SK-N-SH (cell line): Measurements from ENCODE around the gene BRWD1. TPM values are rescaled to one million over a fixed set of nuclear protein-coding genes. Genes with fewer than 3 reads are reported as not detected.

Source experiments
- CTCF ChIA-PET: fragments of 300-600, 350-600 bp; formaldehyde crosslinking; extraction: SDS; loops from one replicate; lab custom pipeline; 2021; lab: Yijun Ruan, JAX
- POLR2A ChIA-PET: fragments of 350-600 bp; sonication (Branson Sonifier 250); formaldehyde crosslinking; extraction: SDS; loops from one replicate; lab custom pipeline; 2020; ENCODE audit warnings: antibody characterized with exemption, inconsistent platforms; lab: Yijun Ruan, JAX
- DNase-seq: peaks from one replicate; pipeline ENCODE4 v3.0.0; 2012
- H2AFZ ChIP-seq: fragments of 200-600 bp; sonication (generic); 2 replicates; pipeline ENCODE4 v1.8.1; 2016; ENCODE audit warnings: antibody characterized with exemption, mild to moderate bottlenecking, low read depth
- H3F3A ChIP-seq: fragments of 200-600 bp; sonication (generic); replicated peaks from 2 replicates; pipeline ENCODE3; 2016; ENCODE audit warnings: antibody characterized with exemption, mild to moderate bottlenecking; ENCODE audit not compliant: insufficient read depth
- H3K27ac ChIP-seq, 2 experiments: fragments of 200-500 bp in 1 of 2; fragments of 200-600 bp in 1 of 2; sonication (Bioruptor generic) in 1 of 2; sonication (generic), shearing (Covaris generic) in 1 of 2; 2 replicates each; pipeline versions ENCODE4 v1.5.1 to v1.6.1; 2014 to 2016; ENCODE audit warnings: low read depth in 2 of 2, inconsistent platforms in 1 of 2, low read length in 1 of 2, mild to moderate bottlenecking in 1 of 2, mixed read lengths in 1 of 2
- H3K27me3 ChIP-seq: fragments of 200-600 bp; sonication (generic), shearing (Covaris generic); 2 replicates; pipeline ENCODE4 v1.6.1; 2016; ENCODE audit warnings: mixed run types; ENCODE audit not compliant: insufficient read depth
- H3K36me3 ChIP-seq, 2 experiments: fragments of 200-500 bp in 1 of 2; fragments of 200-600 bp in 1 of 2; sonication (Bioruptor generic) in 1 of 2; sonication (generic) in 1 of 2; replicated peaks in 1 of 2; 2 replicates each; pipeline versions ENCODE3 to v1.5.1; 2014 to 2016; ENCODE audit warnings: low read length in 1 of 2, mild to moderate bottlenecking in 1 of 2; ENCODE audit not compliant: insufficient read depth in 2 of 2, control insufficient read depth in 1 of 2
- H3K4me1 ChIP-seq, 2 experiments: fragments of 200-500 bp in 1 of 2; fragments of 200-600 bp in 1 of 2; sonication (Bioruptor generic) in 1 of 2; sonication (generic), shearing (Covaris generic) in 1 of 2; 2 replicates each; pipeline versions ENCODE4 v1.5.1 to v1.6.1; 2014 to 2016; ENCODE audit warnings: low read depth in 1 of 2, low read length in 1 of 2, mixed run types in 1 of 2; ENCODE audit not compliant: insufficient read depth in 2 of 2, control insufficient read depth in 1 of 2
- H3K4me2 ChIP-seq: fragments of 200-600 bp; sonication (generic), shearing (Covaris generic); 2 replicates; pipeline ENCODE4 v1.6.1; 2017; ENCODE audit warnings: mixed run types
- H3K4me3 ChIP-seq, 2 experiments: fragments of 200-500 bp in 1 of 2; fragments of 200-600 bp in 1 of 2; sonication (Bioruptor generic) in 1 of 2; sonication (generic), shearing (Covaris generic) in 1 of 2; 2 replicates each; pipeline versions ENCODE4 v1.5.1 to v1.8.1; 2014 to 2016; ENCODE audit warnings: low read depth in 2 of 2, inconsistent platforms in 1 of 2, low read length in 1 of 2, mild to moderate bottlenecking in 1 of 2, mixed read lengths in 1 of 2, moderate library complexity in 1 of 2
- H3K79me2 ChIP-seq: fragments of 200-600 bp; sonication (generic); 2 replicates; pipeline ENCODE4 v1.8.1; 2017; ENCODE audit warnings: mild to moderate bottlenecking; ENCODE audit not compliant: insufficient read depth
- H3K9ac ChIP-seq: fragments of 200-600 bp; sonication (generic); 2 replicates; pipeline ENCODE4 v1.6.1; 2017; ENCODE audit warnings: mixed run types
- H3K9me2 ChIP-seq: fragments of 200-600 bp; sonication (generic); 2 replicates; pipeline ENCODE4 v1.6.1; 2017; ENCODE audit warnings: mixed run types
- H3K9me3 ChIP-seq: fragments of 200-600 bp; sonication (generic); 2 replicates; pipeline ENCODE4 v1.6.1; 2017; ENCODE audit warnings: mixed run types, mild to moderate bottlenecking, moderate library complexity
- H4K20me1 ChIP-seq: fragments of 200-600 bp; sonication (generic); 2 replicates; pipeline ENCODE4 v1.6.1; 2017; ENCODE audit warnings: mild to moderate bottlenecking, mixed run types; ENCODE audit not compliant: insufficient read depth
- CHD2 ChIP-seq: fragments of 150-350 bp; IDR thresholded peaks from 2 replicates; pipeline ENCODE4 v1.6.1; 2018; ENCODE audit warnings: low read length; ENCODE audit not compliant: partially characterized antibody
- CTCF ChIP-seq: fragments of 200-600 bp; sonication (generic); IDR thresholded peaks from 2 replicates; pipeline ENCODE4 v1.6.1; 2017; ENCODE audit warnings: antibody characterized with exemption, mild to moderate bottlenecking, moderate library complexity
- ELF1 ChIP-seq: IDR thresholded peaks from 2 replicates; pipeline ENCODE4 v1.4.0; 2012
- EZH2phosphoT487 ChIP-seq: fragments of 200-600 bp; sonication (generic); IDR thresholded peaks from 2 replicates; pipeline ENCODE4 v1.6.1; 2017; ENCODE audit warnings: low read depth, mixed run types, mild to moderate bottlenecking, antibody characterized with exemption, moderate library complexity, borderline replicate concordance
- FOSL2 ChIP-seq: IDR thresholded peaks from 2 replicates; pipeline ENCODE4 v1.4.0; 2012; ENCODE audit warnings: low read depth, mild to moderate bottlenecking, moderate library complexity, borderline replicate concordance
- FOXM1 ChIP-seq: IDR thresholded peaks from 2 replicates; pipeline ENCODE4 v1.4.0; 2012; ENCODE audit warnings: low read depth, mild to moderate bottlenecking
- JUND ChIP-seq: IDR thresholded peaks from 2 replicates; pipeline ENCODE4 v1.4.0; 2012
- MEF2A ChIP-seq: IDR thresholded peaks from 2 replicates; pipeline ENCODE4 v1.4.0; 2012; ENCODE audit warnings: low read depth, borderline replicate concordance
- NRF1 ChIP-seq: IDR thresholded peaks from 2 replicates; pipeline ENCODE4 v1.6.1; 2012; ENCODE audit warnings: low read depth, mild to moderate bottlenecking, low read length
- PBX3 ChIP-seq: IDR thresholded peaks from 2 replicates; pipeline ENCODE4; 2012
- POLR2AphosphoS5 ChIP-seq: IDR thresholded peaks from 2 replicates; pipeline ENCODE4 v1.6.1; 2012; ENCODE audit warnings: low read depth, low read length
- RAD21 ChIP-seq: IDR thresholded peaks from 2 replicates; pipeline ENCODE4 v1.6.1; 2012; ENCODE audit warnings: mild to moderate bottlenecking, low read length
- RCOR1 ChIP-seq: fragments of 150-350 bp; IDR thresholded peaks from 2 replicates; pipeline ENCODE4 v1.6.1; 2017; ENCODE audit warnings: antibody characterized with exemption, low read length
- RXRA ChIP-seq: IDR thresholded peaks from 2 replicates; pipeline ENCODE4 v1.4.0; 2012; ENCODE audit warnings: low read depth, mild to moderate bottlenecking, borderline replicate concordance
- SIN3A ChIP-seq: IDR thresholded peaks from 2 replicates; pipeline ENCODE4 v1.6.1; 2012; ENCODE audit warnings: low read depth, mild to moderate bottlenecking, low read length, moderate library complexity, borderline replicate concordance
- SMC3 ChIP-seq: IDR thresholded peaks from 2 replicates; pipeline ENCODE4 v1.6.1; 2012; ENCODE audit warnings: low read depth, low read length, improper control_type of control experiment
- TCF12 ChIP-seq: IDR thresholded peaks from 2 replicates; pipeline ENCODE4 v1.4.0; 2012
- YY1 ChIP-seq: IDR thresholded peaks from 2 replicates; pipeline ENCODE4 v1.4.0; 2012; ENCODE audit warnings: low read depth, mild to moderate bottlenecking
- WGBS: methylation state at CpG from one replicate; pipeline ENCODE4 v1.1.6; 2017; ENCODE audit warnings: low lambda C conversion rate; 5-methylcytosine and 5-hydroxymethylcytosine counted together
- polyA plus RNA-seq, 3 experiments: library from polyadenylated mRNA; depleted of rRNA; stranded (reverse); fragments of >200 nt; gene quantifications; 2 replicates each; pipeline ENCODE4 v1.2.3, GENCODE V29; 2012
- TF ChIP-seq, protein P1 (sequence below): IDR thresholded peaks from 2 replicates; pipeline ENCODE4 v1.4.0; 2012; ENCODE audit warnings: low read depth, borderline replicate concordance
- TF ChIP-seq, protein P2 (sequence below): IDR thresholded peaks from 2 replicates; pipeline ENCODE4 v1.6.1; 2012; ENCODE audit warnings: mild to moderate bottlenecking, low read depth, low read length, moderate library complexity

Gene BRWD1
- polyA plus RNA-seq, 1 of the 3 experiments (the other 2 are of a cell fraction): 7.9 TPM

GRCh38 chr21:39218082-39218409, 95.4 kb downstream of the BRWD1 start:
- Histone ChIP-seq H2AFZ (no peak overlapping the region), H3K36me3 (peaks cover 69 to 79% of the 10 kb centered on the region in 2 experiments), H3K79me2 (no peaks in the 10 kb centered on the region), H3K4me1 (no peaks in the 10 kb centered on the region), H3K4me3 (no peak overlapping the region), H3K9me3 (no peaks in the 10 kb centered on the region), H3K27ac (no peak overlapping the region), H3F3A (peaks cover 7% of the 10 kb centered on the region), H4K20me1 (no peaks in the 10 kb centered on the region), H3K4me2 (no peak overlapping the region), H3K9ac (no peak overlapping the region), H3K27me3 (no peaks in the 10 kb centered on the region), H3K9me2 (no peaks in the 10 kb centered on the region)
- CTCF ChIA-PET: interaction anchor here (0.8 kb wide), 1 partner anchor 11 kb away, joined by 4 read pairs; no protein-coding TSS in a partner anchor
- TF ChIP-seq, protein P1, sequence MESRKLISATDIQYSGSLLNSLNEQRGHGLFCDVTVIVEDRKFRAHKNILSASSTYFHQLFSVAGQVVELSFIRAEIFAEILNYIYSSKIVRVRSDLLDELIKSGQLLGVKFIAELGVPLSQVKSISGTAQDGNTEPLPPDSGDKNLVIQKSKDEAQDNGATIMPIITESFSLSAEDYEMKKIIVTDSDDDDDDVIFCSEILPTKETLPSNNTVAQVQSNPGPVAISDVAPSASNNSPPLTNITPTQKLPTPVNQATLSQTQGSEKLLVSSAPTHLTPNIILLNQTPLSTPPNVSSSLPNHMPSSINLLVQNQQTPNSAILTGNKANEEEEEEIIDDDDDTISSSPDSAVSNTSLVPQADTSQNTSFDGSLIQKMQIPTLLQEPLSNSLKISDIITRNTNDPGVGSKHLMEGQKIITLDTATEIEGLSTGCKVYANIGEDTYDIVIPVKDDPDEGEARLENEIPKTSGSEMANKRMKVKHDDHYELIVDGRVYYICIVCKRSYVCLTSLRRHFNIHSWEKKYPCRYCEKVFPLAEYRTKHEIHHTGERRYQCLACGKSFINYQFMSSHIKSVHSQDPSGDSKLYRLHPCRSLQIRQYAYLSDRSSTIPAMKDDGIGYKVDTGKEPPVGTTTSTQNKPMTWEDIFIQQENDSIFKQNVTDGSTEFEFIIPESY: no peak
- TF ChIP-seq SIN3A: no peak
- no peak for TF ChIP-seq TCF12
- TF ChIP-seq JUND: no peak
- no peak for TF ChIP-seq FOSL2
- no peak for TF ChIP-seq PBX3
- TF ChIP-seq YY1: no peak
- TF ChIP-seq CTCF: no peak
- no peak for TF ChIP-seq EZH2phosphoT487
- TF ChIP-seq ELF1: no peak
- no peak for TF ChIP-seq RAD21
- POLR2A ChIA-PET: no interaction called here
- WGBS: 95% methylated on average over 4 of the region's 4 CpGs
- no peak for DNase-seq

- Histone ChIP-seq H4K20me1 (no peaks in the 10 kb centered on the region), H3K27me3 (no peaks in the 10 kb centered on the region), H3K9me2 (no peaks in the 10 kb centered on the region), H3K79me2 (no peaks in the 10 kb centered on the region), H3K4me1 (no peaks in the 10 kb centered on the region), H3K9ac (no peak overlapping the region), H3K4me2 (no peak overlapping the region), H3K9me3 (no peaks in the 10 kb centered on the region), H3K4me3 (no peak overlapping the region), H3F3A (peaks cover 7% of the 10 kb centered on the region), H2AFZ (no peak overlapping the region), H3K36me3 (peaks cover 69 to 79% of the 10 kb centered on the region in 2 experiments), H3K27ac (no peak overlapping the region)
- DNase-seq: no peak
- ChIA-PET POLR2A (no interaction called here), CTCF (interaction anchor here (0.8 kb wide), 1 partner anchor 10 kb away, joined by 4 read pairs; no protein-coding TSS in a partner anchor)
- WGBS: 97% methylated on average over 3 of the region's 3 CpGs
- no peak for TF ChIP-seq RAD21
- no peak for TF ChIP-seq CHD2
- no peak for TF ChIP-seq JUND
- no peak for TF ChIP-seq ELF1
- TF ChIP-seq TCF12: no peak
- TF ChIP-seq SMC3: no peak
- TF ChIP-seq MEF2A: no peak
- no peak for TF ChIP-seq FOXM1
- no peak for TF ChIP-seq YY1
- TF ChIP-seq SIN3A: no peak
- no peak for TF ChIP-seq RCOR1
- no peak for TF ChIP-seq FOSL2
- no peak for TF ChIP-seq RXRA
- no peak for TF ChIP-seq NRF1
- no peak for TF ChIP-seq POLR2AphosphoS5
- TF ChIP-seq, protein P2, sequence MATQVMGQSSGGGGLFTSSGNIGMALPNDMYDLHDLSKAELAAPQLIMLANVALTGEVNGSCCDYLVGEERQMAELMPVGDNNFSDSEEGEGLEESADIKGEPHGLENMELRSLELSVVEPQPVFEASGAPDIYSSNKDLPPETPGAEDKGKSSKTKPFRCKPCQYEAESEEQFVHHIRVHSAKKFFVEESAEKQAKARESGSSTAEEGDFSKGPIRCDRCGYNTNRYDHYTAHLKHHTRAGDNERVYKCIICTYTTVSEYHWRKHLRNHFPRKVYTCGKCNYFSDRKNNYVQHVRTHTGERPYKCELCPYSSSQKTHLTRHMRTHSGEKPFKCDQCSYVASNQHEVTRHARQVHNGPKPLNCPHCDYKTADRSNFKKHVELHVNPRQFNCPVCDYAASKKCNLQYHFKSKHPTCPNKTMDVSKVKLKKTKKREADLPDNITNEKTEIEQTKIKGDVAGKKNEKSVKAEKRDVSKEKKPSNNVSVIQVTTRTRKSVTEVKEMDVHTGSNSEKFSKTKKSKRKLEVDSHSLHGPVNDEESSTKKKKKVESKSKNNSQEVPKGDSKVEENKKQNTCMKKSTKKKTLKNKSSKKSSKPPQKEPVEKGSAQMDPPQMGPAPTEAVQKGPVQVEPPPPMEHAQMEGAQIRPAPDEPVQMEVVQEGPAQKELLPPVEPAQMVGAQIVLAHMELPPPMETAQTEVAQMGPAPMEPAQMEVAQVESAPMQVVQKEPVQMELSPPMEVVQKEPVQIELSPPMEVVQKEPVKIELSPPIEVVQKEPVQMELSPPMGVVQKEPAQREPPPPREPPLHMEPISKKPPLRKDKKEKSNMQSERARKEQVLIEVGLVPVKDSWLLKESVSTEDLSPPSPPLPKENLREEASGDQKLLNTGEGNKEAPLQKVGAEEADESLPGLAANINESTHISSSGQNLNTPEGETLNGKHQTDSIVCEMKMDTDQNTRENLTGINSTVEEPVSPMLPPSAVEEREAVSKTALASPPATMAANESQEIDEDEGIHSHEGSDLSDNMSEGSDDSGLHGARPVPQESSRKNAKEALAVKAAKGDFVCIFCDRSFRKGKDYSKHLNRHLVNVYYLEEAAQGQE: no peak
Measured at GRCh38 chr21:39217356-39218081, 95.9 kb downstream of the BRWD1 start.
